IMR-90 (cell line): ENCODE measurements around the gene RIMS3. TPM values are rescaled to one million over a fixed set of nuclear protein-coding genes. Genes with fewer than 3 reads are reported as not detected.

Source experiments
- ATAC-seq: fragments of 200-7000 bp; cut with Tn5 transposase; 2 replicates; pipeline ENCODE4 v1.9.1; 2020; ENCODE audit warnings: low read depth, mild to moderate bottlenecking, moderate library complexity
- BruUV-seq: library from RNA; stranded (reverse); fragments of 400-500 nt; replicated peaks from 2 replicates; lab custom pipeline; 2021; lab: Mats Ljungman, UMichigan
- CTCF ChIA-PET: fragments of 300-600 bp; formaldehyde crosslinking; extraction: SDS; loops from one replicate; lab custom pipeline; 2021; ENCODE audit warnings: antibody characterized with exemption; lab: Yijun Ruan, JAX
- POLR2A ChIA-PET: fragments of 300-600 bp; sonication (Branson Sonifier 250); formaldehyde crosslinking; loops from one replicate; lab custom pipeline; 2022; ENCODE audit warnings: antibody characterized with exemption; ENCODE audit not compliant: unreplicated experiment; lab: Charles Lee
- DNase-seq: peaks from one replicate; pipeline ENCODE4 v3.0.0; 2013
- H2AFZ ChIP-seq: replicated peaks from 2 replicates; pipeline ENCODE3; 2013; ENCODE audit warnings: low read length, mild to moderate bottlenecking; ENCODE audit not compliant: poor library complexity
- H2AK5ac ChIP-seq: 2 replicates; pipeline ENCODE4 v1.6.1; 2013; ENCODE audit warnings: low read depth, low read length, inconsistent platforms
- H2AK9ac ChIP-seq: replicated peaks from 2 replicates; pipeline ENCODE3; 2013; ENCODE audit warnings: mild to moderate bottlenecking, low read depth, low read length, moderate library complexity; ENCODE audit not compliant: poor library complexity
- H2BK120ac ChIP-seq: 2 replicates; pipeline ENCODE4 v1.6.1; 2013; ENCODE audit warnings: low read depth, low read length, inconsistent platforms
- H2BK15ac ChIP-seq: 3 replicates; pipeline ENCODE4 v1.6.1; 2013; ENCODE audit warnings: low read depth, low read length, inconsistent platforms
- H2BK20ac ChIP-seq: 2 replicates; pipeline ENCODE4 v1.6.1; 2013; ENCODE audit warnings: low read depth, mild to moderate bottlenecking, inconsistent platforms, low read length, moderate library complexity
- H2BK5ac ChIP-seq: 2 replicates; pipeline ENCODE4 v1.6.1; 2013; ENCODE audit warnings: mild to moderate bottlenecking, low read depth, low read length, inconsistent platforms; ENCODE audit not compliant: poor library complexity, severe bottlenecking
- H3K14ac ChIP-seq: replicated peaks from 2 replicates; pipeline ENCODE4 v1.6.1; 2013; ENCODE audit warnings: low read depth, low read length, inconsistent platforms
- H3K18ac ChIP-seq: 2 replicates; pipeline ENCODE4 v1.6.1; 2013; ENCODE audit warnings: low read depth, low read length, control low read depth
- H3K23ac ChIP-seq: 2 replicates; pipeline ENCODE4 v1.6.1; 2013; ENCODE audit warnings: low read depth, low read length, inconsistent platforms
- H3K27ac ChIP-seq: 2 replicates; pipeline ENCODE4 v1.5.1; 2013; ENCODE audit warnings: mild to moderate bottlenecking, control low read depth, low read length; ENCODE audit not compliant: insufficient read depth
- H3K27me3 ChIP-seq: 2 replicates; pipeline ENCODE4 v1.6.1; 2013; ENCODE audit warnings: low read length; ENCODE audit not compliant: control insufficient read depth, insufficient read depth
- H3K36me3 ChIP-seq: 2 replicates; pipeline ENCODE4 v1.6.1; 2013; ENCODE audit warnings: low read length, mixed read lengths; ENCODE audit not compliant: control insufficient read depth, insufficient read depth
- H3K4ac ChIP-seq: 2 replicates; pipeline ENCODE4 v1.6.1; 2013; ENCODE audit warnings: low read depth, low read length, inconsistent platforms
- H3K4me1 ChIP-seq: 2 replicates; pipeline ENCODE4 v1.6.1; 2013; ENCODE audit warnings: low read length, mixed read lengths; ENCODE audit not compliant: control insufficient read depth, insufficient read depth
- H3K4me2 ChIP-seq: 2 replicates; pipeline ENCODE4 v1.6.1; 2013; ENCODE audit warnings: low read depth, mild to moderate bottlenecking, control low read depth, low read length, moderate library complexity
- H3K4me3 ChIP-seq: 2 replicates; pipeline ENCODE4 v1.5.1; 2013; ENCODE audit warnings: low read depth, mild to moderate bottlenecking, control low read depth, low read length, moderate library complexity; ENCODE audit not compliant: insufficient read depth
- H3K56ac ChIP-seq: 2 replicates; pipeline ENCODE4 v1.6.1; 2013; ENCODE audit warnings: low read length, inconsistent platforms; ENCODE audit not compliant: insufficient read depth; ENCODE audit errors: extremely low read depth
- H3K79me1 ChIP-seq, 2 experiments: 2 replicates each; pipeline ENCODE4 v1.6.1; 2013; ENCODE audit warnings: low read length in 2 of 2, inconsistent platforms in 1 of 2, low read depth in 1 of 2
- H3K9ac ChIP-seq: 2 replicates; pipeline ENCODE4 v1.6.1; 2013; ENCODE audit warnings: low read depth, low read length, control low read depth
- H3K9me1 ChIP-seq: 2 replicates; pipeline ENCODE4 v1.6.1; 2013; ENCODE audit warnings: low read length, inconsistent platforms; ENCODE audit not compliant: insufficient read depth
- H3K9me3 ChIP-seq: 2 replicates; pipeline ENCODE4 v1.6.1; 2013; ENCODE audit warnings: low read length; ENCODE audit not compliant: control insufficient read depth, insufficient read depth
- H4K20me1 ChIP-seq: 2 replicates; pipeline ENCODE4 v1.6.1; 2013; ENCODE audit warnings: low read length, inconsistent platforms; ENCODE audit not compliant: insufficient read depth
- H4K5ac ChIP-seq: 2 replicates; pipeline ENCODE4 v1.6.1; 2013; ENCODE audit warnings: mild to moderate bottlenecking, low read depth, low read length, control low read depth
- H4K8ac ChIP-seq, 2 experiments: 2 replicates each; pipeline ENCODE4 v1.6.1; 2013; ENCODE audit warnings: low read depth in 2 of 2, low read length in 2 of 2, control low read depth in 1 of 2, inconsistent platforms in 1 of 2
- H4K91ac ChIP-seq: 2 replicates; pipeline ENCODE4 v1.6.1; 2013; ENCODE audit warnings: low read depth, low read length, inconsistent platforms; ENCODE audit not compliant: insufficient read depth
- BHLHE40 ChIP-seq: fragments of 150-350 bp; IDR thresholded peaks from 2 replicates; pipeline ENCODE4 v1.6.1; 2016; ENCODE audit warnings: mild to moderate bottlenecking, low read depth, low read length
- CHD1 ChIP-seq: IDR thresholded peaks from 2 replicates; pipeline ENCODE4 v1.6.1; 2012; ENCODE audit warnings: low read depth, low read length, improper control_type of control experiment
- CTCF ChIP-seq: conservative IDR thresholded peaks from 2 replicates; pipeline ENCODE4 v1.5.1; 2012; ENCODE audit warnings: mild to moderate bottlenecking, low read depth, low read length, improper control_type of control experiment
- ELK1 ChIP-seq: fragments of 150-350 bp; IDR thresholded peaks from 2 replicates; pipeline ENCODE4 v1.6.1; 2016; ENCODE audit warnings: low read depth, mild to moderate bottlenecking, low read length, moderate library complexity, borderline replicate concordance
- FOS ChIP-seq: fragments of 150-350 bp; IDR thresholded peaks from 2 replicates; pipeline ENCODE4 v1.6.1; 2016; ENCODE audit warnings: low read depth, low read length
- MAFK ChIP-seq: IDR thresholded peaks from 2 replicates; pipeline ENCODE4 v1.6.1; 2012; ENCODE audit warnings: low read depth, low read length, improper control_type of control experiment
- RAD21 ChIP-seq: IDR thresholded peaks from 2 replicates; pipeline ENCODE4 v1.6.1; 2012; ENCODE audit warnings: low read length, improper control_type of control experiment
- RCOR1 ChIP-seq: IDR thresholded peaks from 2 replicates; pipeline ENCODE4 v1.6.1; 2012; ENCODE audit warnings: mild to moderate bottlenecking, low read length, improper control_type of control experiment; ENCODE audit not compliant: insufficient replicate concordance
- RFX5 ChIP-seq: IDR thresholded peaks from 2 replicates; pipeline ENCODE4 v1.8.0; 2012; ENCODE audit warnings: low read depth, mild to moderate bottlenecking, low read length, moderate library complexity
- SMC3 ChIP-seq: fragments of 150-350 bp; IDR thresholded peaks from 2 replicates; pipeline ENCODE4 v1.6.1; 2016; ENCODE audit warnings: low read depth, mild to moderate bottlenecking, antibody characterized with exemption, low read length, moderate library complexity
- USF2 ChIP-seq: fragments of 150-350 bp; IDR thresholded peaks from 2 replicates; pipeline ENCODE4 v1.6.1; 2017; ENCODE audit warnings: mild to moderate bottlenecking, antibody characterized with exemption, low read length, low read depth
- WGBS, 2 experiments: methylation state at CpG; one replicate each; pipeline versions ENCODE4 v1.1.5 to v1.1.7; 2013; ENCODE audit warnings: missing lambda C conversion rate in 2 of 2; ENCODE audit not compliant: insufficient read length in 1 of 2; ENCODE audit errors: extremely low coverage in 2 of 2; 5-methylcytosine and 5-hydroxymethylcytosine counted together
- dilution Hi-C: fragments of 300-500 bp; cut with HindIII; formaldehyde crosslinking; loops from one replicate; pipeline ENCODE4 v1.14.3; 2018; ENCODE audit warnings: low sequenced_read_pairs; ENCODE audit not compliant: unreplicated experiment
- in situ Hi-C: fragments of 300-500 bp; cut with MboI; formaldehyde crosslinking; loops from 3 replicates; pipeline ENCODE4 v1.14.3; 2019; ENCODE audit warnings: low sequenced_read_pairs, inconsistent platforms, mixed read lengths
- intact Hi-C: fragments of 100-400 bp; cut with micrococcal nuclease; formaldehyde crosslinking; loops from 2 replicates; pipeline ENCODE4 v1.10.0; 2022
- polyA plus RNA-seq, 3 experiments: library from polyadenylated mRNA; depleted of rRNA; stranded (reverse); fragments of >200 nt; gene quantifications; 2 replicates each; pipeline ENCODE4 v1.2.3, GENCODE V29; 2012; ENCODE audit warnings: low replicate concordance in 1 of 3
- total RNA-seq: library from RNA; depleted of rRNA; stranded (reverse); fragments of >200 nt; gene quantifications from 2 replicates; pipeline ENCODE4 v1.2.3, GENCODE V29; 2012

The RIMS3 gene
- total and polyA plus RNA-seq, 2 of the 4 experiments (the other 2 are of a cell fraction) = 0.10 to 0.36 TPM

- in situ Hi-C loops (loop anchor here (25.0 kb wide), 1 partner anchor 327 kb away; no protein-coding TSS in a partner anchor), dilution Hi-C loops (no loop called here), intact Hi-C loops (no loop called here)
- Histone ChIP-seq H3K4me1 (no peaks in the 10 kb centered on the region), H3K27me3 (peaks cover 13% of the 10 kb centered on the region), H2AK9ac (no peak overlapping the region), H4K91ac (no peak overlapping the region), H4K5ac (no peak overlapping the region), H3K56ac (no peak overlapping the region), H4K20me1 (no peaks in the 10 kb centered on the region), H3K9me3 (no peaks in the 10 kb centered on the region), H3K4me3 (no peak overlapping the region), H3K27ac (no peak overlapping the region), H4K8ac (no peak overlapping the region), H3K4ac (no peak overlapping the region), H2AFZ (no peak overlapping the region), H3K36me3 (no peaks in the 10 kb centered on the region), H2AK5ac (no peak overlapping the region), H3K14ac (no peak overlapping the region), H2BK20ac (no peak overlapping the region), H3K9me1 (no peaks in the 10 kb centered on the region), H2BK5ac (no peak overlapping the region), H3K18ac (no peak overlapping the region), H2BK120ac (no peak overlapping the region), H3K23ac (no peak overlapping the region), H3K79me1 (no peaks in the 10 kb centered on the region), H3K9ac (no peak overlapping the region), H2BK15ac (no peak overlapping the region), H3K4me2 (no peak overlapping the region)
- BruUV-seq = no TSS peak
- no CpG with 5 or more reads among the region's 6 CpGs for WGBS, 2 experiments
- ChIA-PET CTCF (no interaction called here), POLR2A (no interaction called here)
- peak; percentile 23 for DNase-seq
- no peak for TF ChIP-seq FOS
- no peak for TF ChIP-seq BHLHE40
- no peak for TF ChIP-seq MAFK
- no peak for TF ChIP-seq CHD1
- TF ChIP-seq RAD21 = no peak
- TF ChIP-seq SMC3 = no peak
- TF ChIP-seq USF2 = no peak
- TF ChIP-seq CTCF = no peak
- no peak for TF ChIP-seq RCOR1
- no peak for TF ChIP-seq ELK1
- no peak for TF ChIP-seq RFX5
- no peak for ATAC-seq
Observed at GRCh38 chr1:40634901-40635655, 30.4 kb downstream of the RIMS3 start.
